ENCODE results near the gene EFNA5. TPM values are rescaled to one million over a fixed set of nuclear protein-coding genes. Genes with fewer than 3 reads are reported as not detected.

Gene EFNA5
- polyA plus RNA-seq, 3 donors, result 24.7 to 26.4 (median 24.7) TPM

GRCh38 chr5:107652839-107653607 lies 17.7 kb downstream of the EFNA5 start:
- peak; percentile 10 for DNase-seq

GRCh38 chr5:107652408-107652807 lies 18.3 kb downstream of the EFNA5 start:
- no peak for DNase-seq

GRCh38 chr5:107651325-107651724 lies 19.4 kb downstream of the EFNA5 start:
- DNase-seq, result no peak

- no peak for DNase-seq
Observed at GRCh38 chr5:107646418-107646817, 24.3 kb downstream of the EFNA5 start.

GRCh38 chr5:107640568-107640967 lies 30.2 kb downstream of the EFNA5 start:
- DNase-seq, result no peak

GRCh38 chr5:107639990-107640389 lies 30.7 kb downstream of the EFNA5 start:
- DNase-seq, result no peak

- DNase-seq, result no peak
Observed at GRCh38 chr5:107636555-107636954, 34.2 kb downstream of the EFNA5 start.

- DNase-seq, result no peak
Observed at GRCh38 chr5:107636068-107636467, 34.7 kb downstream of the EFNA5 start.

- no peak for DNase-seq
Observed at GRCh38 chr5:107634981-107635848, 35.5 kb downstream of the EFNA5 start.

- no peak for DNase-seq
Observed at GRCh38 chr5:107633171-107633901, 37.4 kb downstream of the EFNA5 start.

GRCh38 chr5:107631805-107632362 lies 38.9 kb downstream of the EFNA5 start:
- DNase-seq, result no peak

GRCh38 chr5:107630184-107630583 lies 40.6 kb downstream of the EFNA5 start:
- no peak for DNase-seq

GRCh38 chr5:107624235-107624634 lies 46.5 kb downstream of the EFNA5 start:
- no peak for DNase-seq

- DNase-seq, result no peak
Observed at GRCh38 chr5:107621089-107621488, 49.6 kb downstream of the EFNA5 start.

- DNase-seq, result no peak
Observed at GRCh38 chr5:107619781-107620180, 51.0 kb downstream of the EFNA5 start.

GRCh38 chr5:107618242-107618641 lies 52.5 kb downstream of the EFNA5 start:
- no peak for DNase-seq

- no peak for DNase-seq
Observed at GRCh38 chr5:107617052-107617451, 53.7 kb downstream of the EFNA5 start.

GRCh38 chr5:107616213-107616612 lies 54.5 kb downstream of the EFNA5 start:
- DNase-seq, result no peak

GRCh38 chr5:107615299-107615817 lies 55.4 kb downstream of the EFNA5 start:
- DNase-seq, result no peak

GRCh38 chr5:107612541-107612940 lies 58.2 kb downstream of the EFNA5 start:
- no peak for DNase-seq

- no peak for DNase-seq
Observed at GRCh38 chr5:107610798-107611197, 59.9 kb downstream of the EFNA5 start.

Measured in renal pelvis (tissue), 4 donors.